UCSD-AML1 (cell line): ENCODE data around the gene IMPACT.

Experiments used
- DNase-seq: peaks from one replicate; lab custom pipeline; 2025; ENCODE audit not compliant: unreplicated experiment; lab: John Stamatoyannopoulos, UW

IMPACT gene

GRCh38 chr18:24420551-24420950 is 5.9 kb upstream of the IMPACT start:
- no peak for DNase-seq

- DNase-seq = no peak
These were observed 4.6 kb upstream of the IMPACT start for GRCh38 chr18:24421831-24422230.

- DNase-seq = no peak
These were observed 435 bp upstream of the IMPACT start for GRCh38 chr18:24426073-24426397.

GRCh38 chr18:24427484-24427883 is 1.0 kb downstream of the IMPACT start:
- DNase-seq = no peak

GRCh38 chr18:24428709-24429108 is 2.2 kb downstream of the IMPACT start:
- DNase-seq = no peak

GRCh38 chr18:24429188-24429587 is 2.7 kb downstream of the IMPACT start:
- no peak for DNase-seq

GRCh38 chr18:24432618-24433017 is 6.1 kb downstream of the IMPACT start:
- no peak for DNase-seq

GRCh38 chr18:24436939-24437338 is 10.5 kb downstream of the IMPACT start:
- no peak for DNase-seq

- DNase-seq = no peak
These were observed 17.4 kb downstream of the IMPACT start for GRCh38 chr18:24443870-24444269.

GRCh38 chr18:24446453-24446852 is 20.0 kb downstream of the IMPACT start:
- no peak for DNase-seq

GRCh38 chr18:24446953-24447538 is 20.6 kb downstream of the IMPACT start:
- DNase-seq = no peak

- no peak for DNase-seq
These were observed 21.5 kb downstream of the IMPACT start for GRCh38 chr18:24447961-24448360.

GRCh38 chr18:24456549-24456948 is 30.1 kb downstream of the IMPACT start:
- no peak for DNase-seq

- DNase-seq = no peak
These were observed 33.3 kb downstream of the IMPACT start for GRCh38 chr18:24459772-24460171.

GRCh38 chr18:24460388-24460787 is 33.9 kb downstream of the IMPACT start, which contains the start of gene HRH4:
Gene HRH4 (plus strand): TSS chr18:24460637. CDS start chr18:24460729, 92 bp downstream.
- no peak for DNase-seq

GRCh38 chr18:24461996-24462395 is 35.5 kb downstream of the IMPACT start:
- no peak for DNase-seq

GRCh38 chr18:24462838-24463775 is 36.6 kb downstream of the IMPACT start:
- no peak for DNase-seq

GRCh38 chr18:24465486-24465885 is 39.0 kb downstream of the IMPACT start:
- DNase-seq = no peak

GRCh38 chr18:24466771-24467170 is 40.3 kb downstream of the IMPACT start:
- no peak for DNase-seq

- DNase-seq = no peak
These were observed 43.6 kb downstream of the IMPACT start for GRCh38 chr18:24470022-24470618.

- no peak for DNase-seq
These were observed 44.3 kb downstream of the IMPACT start for GRCh38 chr18:24470805-24471204.

GRCh38 chr18:24472591-24472990 is 46.1 kb downstream of the IMPACT start:
- DNase-seq = no peak
